HS-5 (cell line): ENCODE data around the gene NLRP10.
A peak's percentile ranks its signal among the peaks of the same experiment; 100 is the strongest.

Experiments used
- DNase-seq: peaks from one replicate; pipeline ENCODE4 v3.0.0-alpha.2; 2012; ENCODE audit warnings: low read depth

The NLRP10 gene

GRCh38 chr11:7974668-7975067, 9.4 kb upstream of the NLRP10 start:
- no peak for DNase-seq

- DNase-seq: no peak
Measured at GRCh38 chr11:7973011-7973410, 7.8 kb upstream of the NLRP10 start.

GRCh38 chr11:7971846-7972245, 6.6 kb upstream of the NLRP10 start:
- DNase-seq: no peak

- DNase-seq: no peak
Measured at GRCh38 chr11:7969756-7970646, 4.8 kb upstream of the NLRP10 start.

GRCh38 chr11:7968686-7969085, 3.4 kb upstream of the NLRP10 start:
- DNase-seq: no peak

- no peak for DNase-seq
Measured at GRCh38 chr11:7967826-7968225, 2.6 kb upstream of the NLRP10 start.

GRCh38 chr11:7967097-7967496, 1.9 kb upstream of the NLRP10 start:
- no peak for DNase-seq

- DNase-seq: peak; percentile 53
Measured at GRCh38 chr11:7964873-7965272, 374 bp downstream of the NLRP10 start.

GRCh38 chr11:7964261-7964660, 986 bp downstream of the NLRP10 start:
- no peak for DNase-seq

GRCh38 chr11:7955191-7955590, 10.1 kb downstream of the NLRP10 start:
- DNase-seq: no peak

- no peak for DNase-seq
Measured at GRCh38 chr11:7949934-7950333, 15.3 kb downstream of the NLRP10 start.

GRCh38 chr11:7944123-7944522, 21.1 kb downstream of the NLRP10 start:
- DNase-seq: no peak

- no peak for DNase-seq
Measured at GRCh38 chr11:7941608-7942007, 23.6 kb downstream of the NLRP10 start, which contains the start of gene OR10A3. Gene OR10A3 (minus strand): TSS chr11:7941708. CDS start chr11:7939520, 2,188 bp downstream.

GRCh38 chr11:7941146-7941545, 24.1 kb downstream of the NLRP10 start:
- DNase-seq: no peak

GRCh38 chr11:7936615-7937014, 28.6 kb downstream of the NLRP10 start:
- no peak for DNase-seq

- no peak for DNase-seq
Measured at GRCh38 chr11:7931168-7931567, 34.1 kb downstream of the NLRP10 start, which contains the start of gene OR10A6. Gene OR10A6 (minus strand): TSS chr11:7931268. CDS start chr11:7928662, 2,606 bp downstream.

GRCh38 chr11:7927635-7928034, 37.6 kb downstream of the NLRP10 start:
- peak; percentile 34 for DNase-seq

- DNase-seq: no peak
Measured at GRCh38 chr11:7924536-7924935, 40.7 kb downstream of the NLRP10 start.

GRCh38 chr11:7918141-7918540, 47.1 kb downstream of the NLRP10 start:
- no peak for DNase-seq
